CD14-positive monocyte (primary cell): Measurements from ENCODE around the gene ADCY7. TPM values are rescaled to one million over a fixed set of nuclear protein-coding genes. Genes with fewer than 3 reads are reported as not detected.
A peak's percentile ranks its signal among the peaks of the same experiment; 100 is the strongest.

Experiments
- DNase-seq, 3 donors: peaks; one replicate each; pipeline ENCODE4 v3.0.0-alpha.2; 2011 to 2022
- H2AFZ ChIP-seq: 2 replicates; pipeline ENCODE4 v1.6.0; 2012; ENCODE audit warnings: mild to moderate bottlenecking, low read depth, low read length, inconsistent platforms; ENCODE audit not compliant: insufficient read depth, poor library complexity, severe bottlenecking
- H3K27ac ChIP-seq, 2 donors: 1 replicate in 1 of 2; 2 replicates in 1 of 2; pipeline ENCODE4 v1.5.1; 2012 to 2013; ENCODE audit warnings: low read length in 2 of 2, control low read depth in 1 of 2, inconsistent platforms in 1 of 2, low read depth in 1 of 2, mild to moderate bottlenecking in 1 of 2
- H3K27me3 ChIP-seq, 2 donors: one replicate each; pipeline versions ENCODE4 v1.6.0 to v1.6.1; 2011 to 2013; ENCODE audit warnings: low read length in 2 of 2; ENCODE audit not compliant: control insufficient read depth in 2 of 2, insufficient read depth in 2 of 2
- H3K36me3 ChIP-seq, 2 donors: replicated peaks in 1 of 2; 1 replicate in 1 of 2; 2 replicates in 1 of 2; pipeline versions ENCODE4 v1.5.1 to v1.6.1; 2012 to 2013; ENCODE audit warnings: low read length in 2 of 2, control low read depth in 1 of 2, inconsistent platforms in 1 of 2, mild to moderate bottlenecking in 1 of 2; ENCODE audit not compliant: insufficient read depth in 2 of 2, control insufficient read depth in 1 of 2
- H3K4me1 ChIP-seq, 2 donors: 1 replicate in 1 of 2; 2 replicates in 1 of 2; pipeline versions ENCODE4 v1.5.1 to v1.6.1; 2012 to 2013; ENCODE audit warnings: low read length in 2 of 2, control low read depth in 1 of 2, inconsistent platforms in 1 of 2, mild to moderate bottlenecking in 1 of 2, moderate library complexity in 1 of 2; ENCODE audit not compliant: insufficient read depth in 2 of 2, control insufficient read depth in 1 of 2
- H3K4me2 ChIP-seq: replicated peaks from 2 replicates; pipeline ENCODE3; 2012; ENCODE audit warnings: low read length, moderate library complexity, mild to moderate bottlenecking; ENCODE audit not compliant: poor library complexity, severe bottlenecking; ENCODE audit errors: extremely low read depth
- H3K4me3 ChIP-seq, 3 experiments: fragments of 200-600 bp in 1 of 3; sonication (generic) in 1 of 3; replicated peaks in 1 of 3; 1 replicate in 2 of 3; 2 replicates in 1 of 3; pipeline ENCODE4 v1.5.1; 2011 to 2013; ENCODE audit warnings: low read length in 3 of 3, mild to moderate bottlenecking in 3 of 3, control low read depth in 2 of 3, low read depth in 2 of 3, inconsistent platforms in 1 of 3, moderate library complexity in 1 of 3
- H3K79me2 ChIP-seq: 2 replicates; pipeline ENCODE4 v1.6.0; 2012; ENCODE audit warnings: mild to moderate bottlenecking, control low read depth, inconsistent platforms, low read length, moderate library complexity; ENCODE audit not compliant: insufficient read depth
- H3K9ac ChIP-seq: 2 replicates; pipeline ENCODE4 v1.6.0; 2017; ENCODE audit warnings: low read length, mild to moderate bottlenecking; ENCODE audit not compliant: insufficient read depth, poor library complexity, severe bottlenecking
- H3K9me3 ChIP-seq, 2 donors: replicated peaks in 1 of 2; 1 replicate in 1 of 2; 2 replicates in 1 of 2; pipeline versions ENCODE4 v1.5.1 to v1.6.1; 2012 to 2013; ENCODE audit warnings: low read length in 2 of 2, control low read depth in 1 of 2; ENCODE audit not compliant: control insufficient read depth in 1 of 2, insufficient read depth in 1 of 2
- H4K20me1 ChIP-seq: 2 replicates; pipeline ENCODE4 v1.6.0; 2012; ENCODE audit warnings: mild to moderate bottlenecking, low read length, control low read depth, moderate library complexity; ENCODE audit not compliant: insufficient read depth
- H3K27ac Mint-ChIP-seq, 7 donors: one replicate each; pipeline ENCODE4 v1.8.0; 2020; ENCODE audit warnings: mild to moderate bottlenecking in 7 of 7, mixed read lengths in 7 of 7, moderate library complexity in 6 of 7, inconsistent platforms in 2 of 7
- H3K27me3 Mint-ChIP-seq, 3 donors: one replicate each; pipeline ENCODE4 v1.8.0; 2021 to 2022; ENCODE audit warnings: low read depth in 3 of 3, mild to moderate bottlenecking in 3 of 3, mixed read lengths in 3 of 3, moderate library complexity in 3 of 3, inconsistent platforms in 1 of 3
- H3K36me3 Mint-ChIP-seq, 2 donors: one replicate each; pipeline ENCODE4 v1.8.0; 2020; ENCODE audit warnings: mixed read lengths in 2 of 2, inconsistent platforms in 1 of 2, mild to moderate bottlenecking in 1 of 2
- H3K4me1 Mint-ChIP-seq: one replicate; pipeline ENCODE4 v1.8.0; 2020; ENCODE audit warnings: mild to moderate bottlenecking, mixed read lengths
- H3K4me3 Mint-ChIP-seq, 2 donors: one replicate each; pipeline ENCODE4 v1.8.0; 2020; ENCODE audit warnings: mild to moderate bottlenecking in 2 of 2, mixed read lengths in 2 of 2, moderate library complexity in 1 of 2
- H3K9me3 Mint-ChIP-seq, 7 donors: one replicate each; pipeline ENCODE4 v1.8.0; 2020 to 2022; ENCODE audit warnings: mixed read lengths in 7 of 7, mild to moderate bottlenecking in 6 of 7, moderate library complexity in 6 of 7, inconsistent platforms in 2 of 7
- CTCF ChIP-seq: fragments of 200-600 bp; IDR thresholded peaks from one replicate; pipeline ENCODE4 v1.8.0; 2022; ENCODE audit warnings: antibody characterized with exemption, mild to moderate bottlenecking
- WGBS: methylation state at CpG from one replicate; pipeline ENCODE4 v1.1.5; 2013; ENCODE audit warnings: missing lambda C conversion rate; ENCODE audit not compliant: insufficient coverage; 5-methylcytosine and 5-hydroxymethylcytosine counted together
- intact Hi-C, 2 donors: fragments of 100-400 bp; cut with micrococcal nuclease; formaldehyde crosslinking; loops; one replicate each; pipeline versions ENCODE4 v1.15.0 to v1.15.1; 2023
- polyA plus RNA-seq, 3 donors: library from polyadenylated mRNA; depleted of rRNA in 1 of 3; unstranded in 2 of 3; stranded (reverse) in 1 of 3; fragments of 300-500 nt in 2 of 3; fragments of >200 nt in 1 of 3; fragmentation: Illumina TruSeq in 2 of 3; gene quantifications; 1 replicate in 2 of 3; 2 replicates in 1 of 3; pipeline ENCODE4 v1.2.3, GENCODE V29; 2012 to 2021

Gene ADCY7
- polyA plus RNA-seq, 3 donors: 53.1 to 230 (median 91.5) TPM

DNA sequence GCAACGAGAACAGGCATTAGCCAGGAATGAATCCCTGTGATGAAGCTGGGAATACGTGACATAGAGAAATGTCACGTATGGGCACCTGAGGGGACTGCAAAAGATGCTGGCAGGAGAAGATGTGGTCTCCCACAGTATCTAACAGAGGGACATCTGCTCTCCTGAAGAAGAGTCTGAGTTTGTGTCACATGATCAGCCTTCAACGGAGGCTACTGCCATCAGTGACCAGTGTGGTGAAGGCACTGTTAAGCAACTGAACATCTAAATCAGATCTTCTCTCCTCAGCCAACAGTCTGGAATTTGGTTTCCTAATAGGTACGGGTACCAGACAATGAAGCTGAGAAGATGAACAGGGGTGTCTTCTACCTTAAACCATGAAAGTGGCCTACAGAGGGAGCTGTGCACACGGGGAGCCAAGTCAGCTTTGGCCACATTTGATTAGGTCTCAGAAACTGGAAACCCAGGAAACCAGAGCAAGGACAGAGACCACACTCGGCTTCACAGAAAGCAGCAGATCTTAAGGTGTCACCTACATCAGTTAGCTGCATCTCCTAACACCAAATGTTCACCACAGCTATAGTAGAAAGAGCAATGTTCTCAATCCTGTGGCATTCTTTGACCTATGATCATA lies 60.6 kb downstream of the ADCY7 start:
- H3K9me3 ChIP-seq: no peaks in the 10 kb centered on the region
- H3K4me1 Mint-ChIP-seq: peaks cover 7% of the 10 kb centered on the region
- no peak overlapping the region for H3K4me3 ChIP-seq
- H3K36me3 ChIP-seq: peaks cover 63 to 93% of the 10 kb centered on the region in 2 donors
- H3K4me2 ChIP-seq: no peak overlapping the region
- no peaks in the 10 kb centered on the region for H3K4me1 ChIP-seq
- peaks cover 0 to 1% (median 0%) of the 10 kb centered on the region in 7 donors for H3K9me3 Mint-ChIP-seq
- peaks cover 62 to 77% of the 10 kb centered on the region in 2 donors for H3K36me3 Mint-ChIP-seq
- no peak overlapping the region for H3K9ac ChIP-seq
- H3K27me3 ChIP-seq: no peaks in the 10 kb centered on the region
- peak; percentile 64 for TF ChIP-seq CTCF
- H2AFZ ChIP-seq: no peak overlapping the region
- no peak overlapping the region for H3K4me3 Mint-ChIP-seq
- no peak overlapping the region for H3K27ac ChIP-seq
- intact Hi-C loops: no loop called here
- H3K27ac Mint-ChIP-seq: peak overlapping the region in 3 of 7 donors; percentile 8 to 16 (median 15)
- 75% methylated on average over 6 of the region's 7 CpGs for WGBS
- peak; percentile 12 to 22 (median 19) for DNase-seq
- no peaks in the 10 kb centered on the region for H3K27me3 Mint-ChIP-seq
- no peaks in the 10 kb centered on the region for H3K79me2 ChIP-seq
- peaks cover 40% of the 10 kb centered on the region for H4K20me1 ChIP-seq

DNA sequence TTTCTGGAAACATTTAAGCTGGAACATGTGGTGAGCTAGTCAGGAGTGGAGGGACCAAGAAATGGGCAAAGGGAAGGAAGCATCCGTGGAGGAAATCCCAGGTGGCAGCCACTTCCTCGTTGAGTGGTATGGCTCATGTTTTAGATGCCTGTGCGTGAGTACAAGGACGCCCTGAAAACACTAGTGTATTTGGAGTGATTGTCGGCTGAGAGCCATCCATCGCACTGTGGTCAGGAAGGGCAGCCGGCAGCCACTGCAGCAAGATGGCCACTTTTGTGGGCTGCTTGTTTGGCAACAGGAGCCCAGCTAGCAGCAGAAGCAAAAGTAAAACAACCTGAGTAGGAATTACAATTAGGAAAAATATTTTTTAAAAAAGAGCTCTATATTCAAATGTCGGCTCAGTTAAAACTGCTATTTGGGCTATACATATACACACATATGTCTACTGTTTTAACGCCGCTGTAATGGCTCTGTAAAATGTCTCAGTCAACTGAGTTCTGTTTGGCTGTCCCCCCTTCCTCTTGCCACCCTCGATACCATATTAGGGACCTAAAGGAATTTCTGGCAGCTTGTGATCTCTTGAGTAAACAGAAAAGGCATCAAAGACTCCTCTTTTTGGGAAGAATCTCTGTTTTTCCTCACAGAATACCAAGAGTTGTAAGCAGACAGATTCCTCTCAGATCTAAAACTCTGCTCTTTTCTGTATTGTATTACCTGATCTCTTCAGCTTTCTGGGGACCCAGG lies 63.3 kb downstream of the ADCY7 start:
- Histone ChIP-seq H3K27ac (no peak overlapping the region), H4K20me1 (peaks cover 14% of the 10 kb centered on the region), H3K79me2 (no peaks in the 10 kb centered on the region), H3K4me2 (no peak overlapping the region), H3K9me3 (no peaks in the 10 kb centered on the region), H3K4me1 (no peaks in the 10 kb centered on the region), H2AFZ (no peak overlapping the region), H3K9ac (no peak overlapping the region), H3K36me3 (peaks cover 62 to 93% of the 10 kb centered on the region in 2 donors), H3K4me3 (no peak overlapping the region), H3K27me3 (no peaks in the 10 kb centered on the region)
- no peak for DNase-seq
- Mint-ChIP-seq H3K4me1 (peaks cover 7% of the 10 kb centered on the region), H3K4me3 (no peak overlapping the region), H3K36me3 (peaks cover 67 to 75% of the 10 kb centered on the region in 2 donors), H3K9me3 (no peaks in the 10 kb centered on the region), H3K27me3 (no peaks in the 10 kb centered on the region), H3K27ac (peak overlapping the region in 3 of 7 donors; percentile 28 to 81 (median 49))
- 60% methylated on average over 10 of the region's 11 CpGs for whole genome bisulfite sequencing
- intact Hi-C loops: no loop called here
- TF ChIP-seq CTCF: no peak
